Heart left ventricle (tissue), 16 donors: Measurements from ENCODE around the gene MARCO. TPM values are rescaled to one million over a fixed set of nuclear protein-coding genes. Genes with fewer than 3 reads are reported as not detected.

Source experiments
- ATAC-seq, 4 donors: fragments of 200-7000 bp; cut with Tn5 transposase; one replicate each; pipeline ENCODE4 v1.9.1; 2020 to 2022; ENCODE audit warnings: moderate library complexity in 4 of 4, mild to moderate bottlenecking in 3 of 4, moderate number of reproducible peaks in 1 of 4
- DNase-seq, 5 donors: peaks; one replicate each; pipeline ENCODE4 v3.0.0-alpha.2; 2020
- H3K27ac ChIP-seq, 12 donors: fragments of 200-600 bp; sonication (generic) in 4 of 12; one replicate each; pipeline versions ENCODE4 v1.5.0 to v1.8.0; 2016 to 2022; ENCODE audit warnings: mild to moderate bottlenecking in 2 of 12
- H3K27me3 ChIP-seq, 9 donors: fragments of 200-600 bp; sonication (generic) in 2 of 9; one replicate each; pipeline versions ENCODE4 v1.5.1 to v1.8.0; 2016 to 2022; ENCODE audit warnings: mild to moderate bottlenecking in 3 of 9
- H3K36me3 ChIP-seq, 9 donors: fragments of 200-600 bp; sonication (generic) in 2 of 9; one replicate each; pipeline versions ENCODE4 v1.5.0 to v1.8.0; 2018 to 2022; ENCODE audit warnings: mild to moderate bottlenecking in 2 of 9
- H3K4me1 ChIP-seq, 12 donors: fragments of 200-600 bp; sonication (generic) in 4 of 12; one replicate each; pipeline versions ENCODE4 v1.5.0 to v1.8.0; 2016 to 2022; ENCODE audit warnings: mild to moderate bottlenecking in 3 of 12
- H3K4me3 ChIP-seq, 12 donors: fragments of 200-600 bp; sonication (generic) in 4 of 12; one replicate each; pipeline versions ENCODE4 v1.5.0 to v1.8.0; 2017 to 2022; ENCODE audit warnings: mild to moderate bottlenecking in 9 of 12, moderate library complexity in 4 of 12
- H3K9me3 ChIP-seq, 12 donors: fragments of 200-600 bp; sonication (generic) in 4 of 12; one replicate each; pipeline versions ENCODE4 v1.5.0 to v1.8.0; 2016 to 2022; ENCODE audit warnings: mild to moderate bottlenecking in 1 of 12
- CTCF ChIP-seq, 12 donors: fragments of 200-600 bp; sonication (generic) in 4 of 12; IDR thresholded peaks; one replicate each; pipeline versions ENCODE4 v1.5.0 to v1.8.0; 2018 to 2022; ENCODE audit warnings: antibody characterized with exemption in 12 of 12, mild to moderate bottlenecking in 5 of 12
- POLR2A ChIP-seq, 2 donors: fragments of 450-650 bp; IDR thresholded peaks; one replicate each; pipeline ENCODE4 v1.6.1; 2017; ENCODE audit warnings: antibody characterized with exemption in 2 of 2, mild to moderate bottlenecking in 2 of 2, moderate library complexity in 2 of 2
- WGBS, 4 donors: extraction: QIAGEN DNeasy Blood & Tissue Kit in 2 of 4; methylation state at CpG; one replicate each; pipeline versions ENCODE4 v1.1.5 to v1.1.7; 2013 to 2018; 5-methylcytosine and 5-hydroxymethylcytosine counted together
- intact Hi-C, 10 donors: fragments of 100-400 bp; cut with DNase I; formaldehyde crosslinking; loops; one replicate each; pipeline versions ENCODE4 v1.11.1 to v1.14.2; 2022
- polyA plus RNA-seq, 2 donors: library from polyadenylated mRNA; stranded (reverse); fragments of 200-250 nt; gene quantifications; one replicate each; pipeline ENCODE4 v1.2.3, GENCODE V29; 2013
- total RNA-seq, 9 donors: library from RNA; depleted of rRNA in 2 of 9; stranded (reverse); fragments of >200 nt in 2 of 9; fragmentation: NEBNext Ultra II Directional in 3 of 9; extraction: Animal tissue kit (Norgen Biotek cat#: 25700) in 3 of 9; gene quantifications; one replicate each; pipeline versions ENCODE4 v1.1.0 to v1.2.4, GENCODE V29; 2016 to 2023
- donor health status: ischemic (EF 13 %, LVEDD 7.1; RV severe dilation, severe dysfunction).
- donor health status: healthy with polysubstance abuse.
- donor health status: DM: no; HTN: yes; CAD: no.
- donor health status: DM: no; HTN: no; CAD: no.
- donor health status: ischemic (EF 25% LVEDD 6.9; RV normal size, moderate dysfunction).
- donor health status: ischemic (EF 25% LVEDD 5.7; RV mildly dilated, moderate dysfunction).
- donor health status: healthy.
- donor health status: DM: yes; HTN: yes; CAD: no.
- donor health status: ischemic (EF 35%, LVEDD 5.7; RV mildly dilated, moderate dysfunction).
- donor health status: nonischemic (EF 11% LVEDD 7.7; RV severe dilation, severe dysfunction).
- donor health status: DM: yes; HTN: yes; CAD: no.
- donor health status: PGD.
- donor health status: ischemic (EF 29% LVEDD 5.4; RV normal size, mild dysfunction).
- donor health status: nonischemic (EF 23%, LVEDD 6.1; RV moderate dilation, normal function).

The MARCO gene
- total and polyA plus RNA-seq, 11 donors, result 0.19 to 162 (median 6.0) TPM

GRCh38 chr2:119005051-119005450 is 63.1 kb downstream of the MARCO start:
- Histone ChIP-seq H3K36me3 (no peaks in the 10 kb centered on the region), H3K27me3 (peaks cover 0 to 22% (median 3%) of the 10 kb centered on the region in 9 donors), H3K27ac (no peak overlapping the region), H3K9me3 (peaks cover 0 to 5% (median 0%) of the 10 kb centered on the region in 12 donors), H3K4me1 (peaks cover 0 to 4% (median 0%) of the 10 kb centered on the region in 12 donors), H3K4me3 (no peak overlapping the region)
- intact Hi-C loops, result no loop called here
- 52 to 79% (median 75%) methylated on average over 5 of the region's 5 CpGs for WGBS, 4 donors
- ATAC-seq (no peak), DNase-seq (peak in 1 of 5 donors; percentile 1)
- TF ChIP-seq POLR2A (IDR thresholded peaks at IDR 0.05) (no peak), CTCF (IDR thresholded peaks at IDR 0.05) (no peak)

GRCh38 chr2:119005555-119005954 is 63.6 kb downstream of the MARCO start:
- WGBS, 4 donors, result 79 to 87% (median 83%) methylated on average over 5 to 6 of the region's 6 CpGs
- no peaks in the 10 kb centered on the region for H3K36me3 ChIP-seq
- ATAC-seq (no peak), DNase-seq (no peak)
- no peak overlapping the region for H3K27ac ChIP-seq
- TF ChIP-seq POLR2A (IDR thresholded peaks at IDR 0.05) (no peak), CTCF (IDR thresholded peaks at IDR 0.05) (no peak)
- intact Hi-C loops, result no loop called here
- peaks cover 0 to 4% (median 0%) of the 10 kb centered on the region in 12 donors for H3K4me1 ChIP-seq
- H3K9me3 ChIP-seq, result peaks cover 0 to 5% (median 0%) of the 10 kb centered on the region in 12 donors
- peaks cover 0 to 27% (median 7%) of the 10 kb centered on the region in 9 donors for H3K27me3 ChIP-seq
- H3K4me3 ChIP-seq, result no peak overlapping the region

GRCh38 chr2:119006441-119006840 is 64.4 kb downstream of the MARCO start:
- ATAC-seq, result no peak
- Histone ChIP-seq H3K9me3 (peaks cover 0 to 5% (median 0%) of the 10 kb centered on the region in 12 donors), H3K4me3 (no peak overlapping the region), H3K4me1 (peaks cover 0 to 4% (median 0%) of the 10 kb centered on the region in 12 donors), H3K27ac (no peak overlapping the region), H3K36me3 (no peaks in the 10 kb centered on the region), H3K27me3 (peaks cover 0 to 36% (median 14%) of the 10 kb centered on the region in 9 donors)
- 71 to 78% (median 75%) methylated on average over 7 of the region's 7 CpGs for WGBS, 4 donors
- DNase-seq, result peak in 1 of 5 donors; percentile 1
- intact Hi-C loops, result no loop called here
- TF ChIP-seq CTCF (IDR thresholded peaks at IDR 0.05) (no peak), POLR2A (IDR thresholded peaks at IDR 0.05) (no peak)

GRCh38 chr2:119008108-119008507 is 66.1 kb downstream of the MARCO start:
- H3K9me3 ChIP-seq, result peaks cover 0 to 2% (median 0%) of the 10 kb centered on the region in 12 donors
- no peak for ATAC-seq
- H3K36me3 ChIP-seq, result no peaks in the 10 kb centered on the region
- TF ChIP-seq POLR2A (IDR thresholded peaks at IDR 0.05) (no peak), CTCF (IDR thresholded peaks at IDR 0.05) (no peak)
- WGBS, 4 donors, result 64 to 71% (median 65%) methylated on average over 2 of the region's 2 CpGs
- H3K27ac ChIP-seq, result no peak overlapping the region
- DNase-seq, result no peak
- peaks cover 0 to 47% (median 17%) of the 10 kb centered on the region in 9 donors for H3K27me3 ChIP-seq
- intact Hi-C loops, result no loop called here
- peaks cover 0 to 4% (median 0%) of the 10 kb centered on the region in 12 donors for H3K4me1 ChIP-seq
- no peak overlapping the region for H3K4me3 ChIP-seq
